Muscle layer of duodenum (tissue), 2 donors: ENCODE data around the gene GLRX3.
"Not testable (repeated sequence)": the region's sequence is repeated elsewhere in the genome, so short reads cannot be mapped to it uniquely, and the experiment has no call there.

ENCODE experiments used
- H3K27ac ChIP-seq: one replicate; pipeline ENCODE4 v1.7.0; 2013; ENCODE audit warnings: mild to moderate bottlenecking, low read length
- H3K27me3 ChIP-seq: one replicate; pipeline ENCODE4 v1.7.0; 2013; ENCODE audit warnings: low read depth, mild to moderate bottlenecking, control low read depth, low read length
- H3K36me3 ChIP-seq, 2 donors: one replicate each; pipeline ENCODE4 v1.7.0; 2013; ENCODE audit warnings: low read length in 2 of 2, control low read depth in 1 of 2, mild to moderate bottlenecking in 1 of 2; ENCODE audit not compliant: insufficient read depth in 2 of 2, control insufficient read depth in 1 of 2
- H3K4me1 ChIP-seq, 2 donors: one replicate each; pipeline ENCODE4 v1.7.0; 2013; ENCODE audit warnings: low read length in 2 of 2, mild to moderate bottlenecking in 2 of 2, control low read depth in 1 of 2, moderate library complexity in 1 of 2; ENCODE audit not compliant: insufficient read depth in 2 of 2, control insufficient read depth in 1 of 2
- H3K4me3 ChIP-seq, 2 donors: one replicate each; pipeline ENCODE4 v1.7.0; 2013; ENCODE audit warnings: low read length in 2 of 2, low read depth in 1 of 2, mild to moderate bottlenecking in 1 of 2
- H3K9me3 ChIP-seq, 2 donors: one replicate each; pipeline ENCODE4 v1.7.0; 2013; ENCODE audit warnings: low read length in 2 of 2, control low read depth in 1 of 2, mild to moderate bottlenecking in 1 of 2; ENCODE audit not compliant: control insufficient read depth in 1 of 2
- donor health status: healthy.

The GLRX3 gene

GRCh38 chr10:130200179-130201042, 64.2 kb downstream of the GLRX3 start:
- H3K4me1 ChIP-seq, result no peaks in the 10 kb centered on the region
- no peaks in the 10 kb centered on the region for H3K9me3 ChIP-seq
- no peak overlapping the region for H3K27ac ChIP-seq
- H3K36me3 ChIP-seq, result no peaks in the 10 kb centered on the region
- no peaks in the 10 kb centered on the region for H3K27me3 ChIP-seq
- H3K4me3 ChIP-seq, result no peak overlapping the region

- no peak overlapping the region for H3K4me3 ChIP-seq
- no peaks in the 10 kb centered on the region for H3K9me3 ChIP-seq
- no peak overlapping the region for H3K27ac ChIP-seq
- H3K36me3 ChIP-seq, result no peaks in the 10 kb centered on the region
- no peaks in the 10 kb centered on the region for H3K27me3 ChIP-seq
- no peaks in the 10 kb centered on the region for H3K4me1 ChIP-seq
Observed at GRCh38 chr10:130201043-130201380, 64.8 kb downstream of the GLRX3 start.

GRCh38 chr10:130202150-130202549, 66.0 kb downstream of the GLRX3 start:
- not testable (repeated sequence) for H3K4me3 ChIP-seq

GRCh38 chr10:130202984-130203621, 66.9 kb downstream of the GLRX3 start:
- H3K27me3 ChIP-seq, result no peaks in the 10 kb centered on the region
- H3K4me3 ChIP-seq, result no peak overlapping the region
- H3K9me3 ChIP-seq, result no peaks in the 10 kb centered on the region
- H3K36me3 ChIP-seq, result no peaks in the 10 kb centered on the region
- no peak overlapping the region for H3K27ac ChIP-seq
- H3K4me1 ChIP-seq, result no peaks in the 10 kb centered on the region

More at GRCh38 chr10:130202150-130202549, 66.0 kb downstream of the GLRX3 start:
- not testable (repeated sequence) for H3K36me3 ChIP-seq, H3K27me3 ChIP-seq, H3K9me3 ChIP-seq, H3K4me1 ChIP-seq, H3K27ac ChIP-seq

GRCh38 chr10:130203626-130204025, 67.4 kb downstream of the GLRX3 start:
- Histone ChIP-seq H3K4me1 (no peaks in the 10 kb centered on the region), H3K27ac (no peak overlapping the region), H3K9me3 (no peaks in the 10 kb centered on the region), H3K4me3 (no peak overlapping the region), H3K27me3 (no peaks in the 10 kb centered on the region), H3K36me3 (no peaks in the 10 kb centered on the region)

GRCh38 chr10:130206216-130206737, 70.1 kb downstream of the GLRX3 start:
- Histone ChIP-seq H3K27me3 (no peaks in the 10 kb centered on the region), H3K36me3 (no peaks in the 10 kb centered on the region), H3K4me3 (no peak overlapping the region), H3K27ac (no peak overlapping the region), H3K4me1 (no peaks in the 10 kb centered on the region), H3K9me3 (no peaks in the 10 kb centered on the region)

GRCh38 chr10:130207205-130207604, 71.0 kb downstream of the GLRX3 start:
- Histone ChIP-seq H3K4me1 (no peaks in the 10 kb centered on the region), H3K9me3 (no peaks in the 10 kb centered on the region), H3K36me3 (no peaks in the 10 kb centered on the region), H3K4me3 (no peak overlapping the region), H3K27me3 (no peaks in the 10 kb centered on the region), H3K27ac (no peak overlapping the region)

- H3K36me3 ChIP-seq, result no peaks in the 10 kb centered on the region
- H3K4me3 ChIP-seq, result no peak overlapping the region
- no peaks in the 10 kb centered on the region for H3K4me1 ChIP-seq
- H3K27me3 ChIP-seq, result no peaks in the 10 kb centered on the region
- no peak overlapping the region for H3K27ac ChIP-seq
- no peaks in the 10 kb centered on the region for H3K9me3 ChIP-seq
Observed at GRCh38 chr10:130208807-130209206, 72.6 kb downstream of the GLRX3 start.

GRCh38 chr10:130212746-130213145, 76.6 kb downstream of the GLRX3 start:
- Histone ChIP-seq H3K4me1 (no peaks in the 10 kb centered on the region), H3K4me3 (no peak overlapping the region), H3K9me3 (no peaks in the 10 kb centered on the region), H3K27me3 (no peaks in the 10 kb centered on the region), H3K27ac (no peak overlapping the region), H3K36me3 (no peaks in the 10 kb centered on the region)

- Histone ChIP-seq H3K27me3 (no peaks in the 10 kb centered on the region), H3K4me1 (no peaks in the 10 kb centered on the region), H3K9me3 (no peaks in the 10 kb centered on the region), H3K27ac (no peak overlapping the region), H3K36me3 (no peaks in the 10 kb centered on the region), H3K4me3 (no peak overlapping the region)
Observed at GRCh38 chr10:130213286-130214080, 77.3 kb downstream of the GLRX3 start.

GRCh38 chr10:130214431-130214830, 78.2 kb downstream of the GLRX3 start:
- Histone ChIP-seq H3K27me3 (no peaks in the 10 kb centered on the region), H3K4me1 (no peaks in the 10 kb centered on the region), H3K9me3 (no peaks in the 10 kb centered on the region), H3K36me3 (no peaks in the 10 kb centered on the region), H3K4me3 (no peak overlapping the region), H3K27ac (no peak overlapping the region)
